B cell (primary cell): ENCODE data around the gene SIPA1L3. TPM values are rescaled to one million over a fixed set of nuclear protein-coding genes. Genes with fewer than 3 reads are reported as not detected.

Experiments
- ATAC-seq: fragments of 200-7000 bp; cut with Tn5 transposase; one replicate; pipeline ENCODE4 v1.10.0; 2021; ENCODE audit warnings: low read depth, mild to moderate bottlenecking, moderate number of reproducible peaks, moderate library complexity
- CTCF ChIA-PET: fragments of 350-600 bp; sonication (Branson Sonifier 250); formaldehyde crosslinking; loops from one replicate; lab custom pipeline; 2021; ENCODE audit warnings: antibody characterized with exemption, inconsistent platforms; lab: Charles Lee
- POLR2A ChIA-PET: fragments of 350-600 bp; sonication (Branson Sonifier 250); formaldehyde crosslinking; loops from one replicate; lab custom pipeline; 2021; ENCODE audit warnings: antibody characterized with exemption; lab: Charles Lee
- DNase-seq: peaks from one replicate; pipeline ENCODE4 v3.0.0; 2013
- H2AFZ ChIP-seq: 2 replicates; pipeline ENCODE4 v1.6.1; 2012; ENCODE audit warnings: mild to moderate bottlenecking, low read depth, low read length; ENCODE audit not compliant: insufficient read depth, poor library complexity, severe bottlenecking
- H3K27ac ChIP-seq, 2 donors: 1 replicate in 1 of 2; 2 replicates in 1 of 2; pipeline ENCODE4 v1.5.1; 2012 to 2013; ENCODE audit warnings: low read length in 2 of 2, mild to moderate bottlenecking in 2 of 2, moderate library complexity in 1 of 2
- H3K27me3 ChIP-seq, 4 experiments: fragments of 200-600 bp in 1 of 4; sonication (generic) in 1 of 4; replicated peaks in 1 of 4; 1 replicate in 2 of 4; 2 replicates in 2 of 4; pipeline versions ENCODE4 v1.6.1 to v1.7.0; 2013 to 2016; ENCODE audit warnings: low read length in 3 of 4, mild to moderate bottlenecking in 2 of 4, mixed read lengths in 1 of 4, moderate library complexity in 1 of 4; ENCODE audit not compliant: insufficient read depth in 4 of 4, control insufficient read depth in 3 of 4; ENCODE audit errors: control extremely low read depth in 1 of 4
- H3K36me3 ChIP-seq, 2 experiments: replicated peaks in 1 of 2; 1 replicate in 1 of 2; 2 replicates in 1 of 2; pipeline versions ENCODE4 v1.6.1 to v1.7.1; 2013; ENCODE audit warnings: low read length in 1 of 2; ENCODE audit not compliant: insufficient read depth in 2 of 2, control insufficient read depth in 1 of 2; ENCODE audit errors: control extremely low read depth in 1 of 2, extremely low read depth in 1 of 2
- H3K4me1 ChIP-seq, 2 donors: fragments of 200-600 bp in 1 of 2; sonication (generic) in 1 of 2; 1 replicate in 1 of 2; 2 replicates in 1 of 2; pipeline versions ENCODE4 v1.5.1 to v1.6.1; 2013 to 2017; ENCODE audit warnings: low read length in 2 of 2; ENCODE audit not compliant: control insufficient read depth in 2 of 2, insufficient read depth in 2 of 2
- H3K4me2 ChIP-seq: replicated peaks from 2 replicates; pipeline ENCODE3; 2012; ENCODE audit warnings: mild to moderate bottlenecking, low read depth, low read length; ENCODE audit not compliant: poor library complexity, severe bottlenecking
- H3K4me3 ChIP-seq, 5 experiments: fragments of 200-600 bp in 1 of 5; sonication (generic) in 1 of 5; 1 replicate in 3 of 5; 2 replicates in 2 of 5; pipeline versions ENCODE4 v1.5.1 to v1.7.0; 2011 to 2016; ENCODE audit warnings: low read length in 4 of 5, mild to moderate bottlenecking in 4 of 5, low read depth in 2 of 5, control low read depth in 1 of 5, moderate library complexity in 1 of 5; ENCODE audit not compliant: insufficient read depth in 1 of 5; ENCODE audit errors: control extremely low read depth in 1 of 5, extremely low read depth in 1 of 5
- H3K79me2 ChIP-seq: fragments of 200-600 bp; sonication (generic); one replicate; pipeline ENCODE4 v1.6.0; 2016; ENCODE audit warnings: low read length; ENCODE audit not compliant: control insufficient read depth, insufficient read depth
- H3K9ac ChIP-seq: fragments of 200-600 bp; sonication (generic); 2 replicates; pipeline ENCODE4 v1.6.1; 2017; ENCODE audit warnings: mild to moderate bottlenecking, low read length, moderate library complexity
- H3K9me3 ChIP-seq, 3 donors: one replicate each; pipeline versions ENCODE4 v1.6.1 to v1.7.1; 2013; ENCODE audit warnings: low read length in 2 of 3; ENCODE audit not compliant: control insufficient read depth in 2 of 3, insufficient read depth in 1 of 3; ENCODE audit errors: control extremely low read depth in 1 of 3
- H4K20me1 ChIP-seq: 2 replicates; pipeline ENCODE4 v1.6.0; 2012; ENCODE audit warnings: mild to moderate bottlenecking, low read length; ENCODE audit not compliant: insufficient read depth, control insufficient read depth, poor library complexity, severe bottlenecking
- H3K27ac Mint-ChIP-seq: one replicate; pipeline ENCODE4 v1.8.0; 2021; ENCODE audit warnings: mixed read lengths
- H3K27me3 Mint-ChIP-seq: one replicate; pipeline ENCODE4 v1.8.0; 2021; ENCODE audit warnings: mixed read lengths
- H3K4me1 Mint-ChIP-seq: one replicate; pipeline ENCODE4 v1.8.0; 2021; ENCODE audit warnings: mixed read lengths
- H3K4me3 Mint-ChIP-seq: one replicate; pipeline ENCODE4 v1.8.0; 2021; ENCODE audit warnings: mixed read lengths
- H3K9me3 Mint-ChIP-seq: one replicate; pipeline ENCODE4 v1.8.0; 2022; ENCODE audit warnings: mixed read lengths; ENCODE audit not compliant: insufficient read depth
- EZH2 ChIP-seq: IDR thresholded peaks from 2 replicates; pipeline ENCODE4 v1.6.1; 2012; ENCODE audit warnings: borderline replicate concordance, low read depth, mild to moderate bottlenecking, moderate library complexity, low read length; ENCODE audit not compliant: insufficient read depth, poor library complexity, severe bottlenecking
- WGBS: methylation state at CpG from one replicate; pipeline ENCODE4 v1.1.5; 2013; ENCODE audit warnings: missing lambda C conversion rate; ENCODE audit not compliant: insufficient coverage; 5-methylcytosine and 5-hydroxymethylcytosine counted together
- intact Hi-C: fragments of 100-400 bp; cut with micrococcal nuclease; formaldehyde crosslinking; loops from one replicate; pipeline ENCODE4 v1.10.0; 2022
- polyA plus RNA-seq: library from polyadenylated mRNA; depleted of rRNA; stranded (reverse); fragments of >200 nt; gene quantifications from 2 replicates; pipeline ENCODE4 v1.2.3, GENCODE V29; 2012
- total RNA-seq, 2 donors: library from RNA; stranded (reverse); fragments of 120-200 nt in 1 of 2; gene quantifications; 1 replicate in 1 of 2; 2 replicates in 1 of 2; pipeline versions ENCODE4 v1.2.3 to v1.2.4, GENCODE V29; 2013 to 2022
- TF ChIP-seq, protein P1 (sequence below): fragments of 200-600 bp; IDR thresholded peaks from one replicate; pipeline ENCODE4 v1.8.0; 2022; ENCODE audit warnings: antibody characterized with exemption, mild to moderate bottlenecking

The SIPA1L3 gene
- total and polyA plus RNA-seq, 2 donors (not counting 1 experiment from before 2014, with no cell fraction given), result 48.3 to 295 TPM

- Mint-ChIP-seq H3K4me1 (no peaks in the 10 kb centered on the region), H3K27ac (no peak overlapping the region), H3K27me3 (no peaks in the 10 kb centered on the region), H3K9me3 (no peaks in the 10 kb centered on the region), H3K4me3 (no peak overlapping the region)
- ChIA-PET POLR2A (interaction anchor here (0.6 kb wide), 1 partner anchor 254 kb away, joined by 7 read pairs; no protein-coding TSS in a partner anchor), CTCF (interaction anchor here (0.6 to 3.6 kb wide), 8 partner anchors 20 to 236 kb away, joined by 3 to 21 read pairs (median 4); partner anchors contain the start of genes SIPA1L3 and WDR87)
- Histone ChIP-seq H3K27ac (no peak overlapping the region), H3K4me3 (no peak overlapping the region), H3K27me3 (no peaks in the 10 kb centered on the region), H3K36me3 (peaks cover 0 to 58% of the 10 kb centered on the region in 2 experiments), H3K79me2 (peaks cover 29% of the 10 kb centered on the region), H3K9ac (no peak overlapping the region), H3K4me2 (no peak overlapping the region), H4K20me1 (peaks cover 36% of the 10 kb centered on the region), H3K9me3 (no peaks in the 10 kb centered on the region), H2AFZ (no peak overlapping the region), H3K4me1 (no peaks in the 10 kb centered on the region)
- DNase-seq, result no peak
- TF ChIP-seq, protein P1, sequence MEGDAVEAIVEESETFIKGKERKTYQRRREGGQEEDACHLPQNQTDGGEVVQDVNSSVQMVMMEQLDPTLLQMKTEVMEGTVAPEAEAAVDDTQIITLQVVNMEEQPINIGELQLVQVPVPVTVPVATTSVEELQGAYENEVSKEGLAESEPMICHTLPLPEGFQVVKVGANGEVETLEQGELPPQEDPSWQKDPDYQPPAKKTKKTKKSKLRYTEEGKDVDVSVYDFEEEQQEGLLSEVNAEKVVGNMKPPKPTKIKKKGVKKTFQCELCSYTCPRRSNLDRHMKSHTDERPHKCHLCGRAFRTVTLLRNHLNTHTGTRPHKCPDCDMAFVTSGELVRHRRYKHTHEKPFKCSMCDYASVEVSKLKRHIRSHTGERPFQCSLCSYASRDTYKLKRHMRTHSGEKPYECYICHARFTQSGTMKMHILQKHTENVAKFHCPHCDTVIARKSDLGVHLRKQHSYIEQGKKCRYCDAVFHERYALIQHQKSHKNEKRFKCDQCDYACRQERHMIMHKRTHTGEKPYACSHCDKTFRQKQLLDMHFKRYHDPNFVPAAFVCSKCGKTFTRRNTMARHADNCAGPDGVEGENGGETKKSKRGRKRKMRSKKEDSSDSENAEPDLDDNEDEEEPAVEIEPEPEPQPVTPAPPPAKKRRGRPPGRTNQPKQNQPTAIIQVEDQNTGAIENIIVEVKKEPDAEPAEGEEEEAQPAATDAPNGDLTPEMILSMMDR, result no peak
- TF ChIP-seq EZH2, result no peak
- whole genome bisulfite sequencing, result 97% methylated on average over 15 of the region's 21 CpGs
- ATAC-seq, result no peak
- intact Hi-C loops, result no loop called here
Measured at GRCh38 chr19:38135150-38135998, 228.4 kb downstream of the SIPA1L3 start.

DNA sequence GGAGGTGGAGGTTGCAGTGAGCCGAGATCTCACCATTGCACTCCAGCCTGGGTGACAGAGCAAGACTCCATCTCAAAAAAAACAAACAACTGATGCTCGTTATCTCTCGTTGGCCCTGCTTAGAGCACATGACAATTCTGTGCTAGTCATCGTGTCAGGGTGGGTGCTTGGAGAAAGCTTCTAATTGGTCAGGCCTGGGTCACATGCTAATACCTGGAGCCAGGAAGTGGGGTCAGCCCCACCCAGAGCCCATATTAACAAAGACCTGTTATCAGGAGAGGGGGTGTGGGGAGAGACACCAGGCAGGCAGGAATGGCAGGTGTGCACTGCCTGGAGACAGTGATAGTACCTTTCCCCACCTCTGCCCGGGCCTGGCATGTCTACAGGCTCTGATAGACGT, 232.1 kb downstream of the SIPA1L3 start:
- Histone ChIP-seq H3K4me3 (no peak overlapping the region), H3K36me3 (peaks cover under 1 to 67% of the 10 kb centered on the region in 2 experiments), H3K27me3 (no peaks in the 10 kb centered on the region), H3K9ac (no peak overlapping the region), H3K9me3 (no peaks in the 10 kb centered on the region), H2AFZ (no peak overlapping the region), H4K20me1 (peaks cover 48% of the 10 kb centered on the region), H3K4me2 (no peak overlapping the region), H3K27ac (no peak overlapping the region), H3K4me1 (no peaks in the 10 kb centered on the region), H3K79me2 (peaks cover 32% of the 10 kb centered on the region)
- DNase-seq (no peak), ATAC-seq (no peak)
- no peak for TF ChIP-seq EZH2
- TF ChIP-seq, protein P1, result no peak
- whole genome bisulfite sequencing, result 90% methylated on average over 6 of the region's 6 CpGs
- ChIA-PET POLR2A (no interaction called here), CTCF (interaction anchor here (6.9 kb wide), 1 partner anchor 237 kb away, joined by 62 read pairs; no protein-coding TSS in a partner anchor)
- H3K9me3 Mint-ChIP-seq, result no peaks in the 10 kb centered on the region
- intact Hi-C loops, result no loop called here
- H3K4me1 Mint-ChIP-seq, result no peaks in the 10 kb centered on the region
- H3K4me3 Mint-ChIP-seq, result no peak overlapping the region
- H3K27me3 Mint-ChIP-seq, result no peaks in the 10 kb centered on the region
- H3K27ac Mint-ChIP-seq, result no peak overlapping the region
